GM19397 (cell line): ENCODE measurements around the gene TEX47.

ENCODE experiments used
- ATAC-seq: cut with Tn5 transposase; IDR thresholded peaks from one replicate; pipeline ENCODE4 v1.9.1; 2021; ENCODE audit warnings: mild to moderate bottlenecking, moderate library complexity; ENCODE audit not compliant: unreplicated experiment

TEX47 gene

DNA sequence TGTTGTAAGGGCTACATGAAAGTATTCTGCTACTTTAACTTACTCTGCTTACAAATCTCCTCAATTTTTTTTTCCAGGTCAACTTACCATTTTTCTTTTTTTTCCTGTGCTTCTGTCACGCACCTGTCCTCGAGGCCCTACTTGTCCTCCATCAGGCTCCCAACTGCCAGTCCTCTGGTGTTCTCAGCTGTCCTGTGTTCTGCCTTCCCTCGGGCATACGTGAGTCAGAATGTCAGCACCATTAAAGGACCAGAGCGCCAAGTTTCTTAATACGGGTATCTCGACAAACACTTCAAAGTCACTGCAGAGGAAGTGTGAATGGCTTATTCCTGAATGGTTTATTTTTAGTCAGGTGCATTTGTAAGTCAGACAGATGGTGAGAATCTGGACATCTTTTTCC lies at the start of gene TEX47:
TEX47 (minus strand) TSS at position 185 of the 400 bp plus-strand sequence. CDS start 795 bp downstream, outside the sequence.
- no peak for ATAC-seq

DNA sequence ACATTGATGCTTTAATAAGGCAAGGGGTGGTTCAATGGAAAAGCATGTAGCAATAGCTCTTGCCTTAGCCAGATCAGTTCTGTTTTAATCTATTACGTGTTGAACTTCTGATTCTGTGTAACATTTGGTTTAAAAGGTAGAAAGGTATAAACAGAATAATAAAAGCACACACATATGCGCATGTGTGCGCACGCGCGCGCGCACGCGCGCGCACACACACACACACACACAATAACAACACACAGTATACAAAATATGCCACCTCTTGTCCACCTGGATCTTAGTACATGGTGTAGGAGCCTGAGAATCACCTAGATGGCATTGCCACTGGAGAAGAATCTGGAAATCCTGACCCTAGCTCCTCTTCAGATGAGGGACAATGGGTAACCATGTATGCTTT lies 49.6 kb upstream of the TEX47 start:
- no peak for ATAC-seq

DNA sequence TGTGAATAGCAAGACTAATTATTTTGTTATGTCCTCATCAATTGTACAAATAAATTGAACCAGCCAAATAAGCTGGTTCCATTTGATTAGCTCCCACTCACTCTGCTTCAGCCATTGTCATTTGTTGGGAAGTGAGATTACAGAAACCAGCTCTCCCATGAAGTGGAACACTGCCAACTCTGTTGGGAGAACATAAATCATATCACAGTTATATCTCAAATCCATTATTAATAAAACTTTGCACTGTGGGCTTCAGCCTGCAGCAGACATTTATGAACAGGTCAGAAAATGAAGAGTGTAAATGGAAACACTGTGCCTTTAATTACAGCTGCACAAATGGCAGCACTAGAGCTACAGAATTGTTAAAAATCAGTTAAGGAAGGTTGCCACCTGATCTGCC lies 46.7 kb upstream of the TEX47 start:
- ATAC-seq, result no peak

DNA sequence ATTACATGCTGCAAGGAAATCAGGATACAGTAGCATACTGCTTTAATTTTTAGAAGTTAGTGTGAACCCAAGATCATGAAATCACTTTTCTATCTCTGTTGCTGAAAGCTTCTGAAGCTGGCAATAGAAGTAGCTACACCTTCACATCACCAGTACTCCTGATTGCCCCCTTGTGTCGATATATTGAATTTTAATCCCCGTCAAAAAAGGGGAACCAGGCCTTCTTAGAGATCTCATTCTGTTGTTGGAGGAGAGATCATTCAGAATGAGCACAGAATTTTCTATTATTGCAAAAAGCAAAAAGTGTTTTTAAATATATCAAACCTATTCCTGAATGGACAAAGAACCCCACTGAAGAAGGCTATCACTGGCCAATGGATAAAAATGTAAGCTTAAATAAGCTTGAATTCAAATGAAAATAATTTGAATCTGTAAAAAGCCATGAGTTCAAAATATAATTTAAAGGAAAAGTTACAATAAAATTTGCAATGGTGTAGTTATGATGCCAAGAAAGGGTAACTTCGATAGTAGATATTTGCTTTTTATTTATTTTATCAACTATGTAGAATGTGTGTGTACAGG lies 39.7 kb upstream of the TEX47 start:
- ATAC-seq, result peak; percentile 88

DNA sequence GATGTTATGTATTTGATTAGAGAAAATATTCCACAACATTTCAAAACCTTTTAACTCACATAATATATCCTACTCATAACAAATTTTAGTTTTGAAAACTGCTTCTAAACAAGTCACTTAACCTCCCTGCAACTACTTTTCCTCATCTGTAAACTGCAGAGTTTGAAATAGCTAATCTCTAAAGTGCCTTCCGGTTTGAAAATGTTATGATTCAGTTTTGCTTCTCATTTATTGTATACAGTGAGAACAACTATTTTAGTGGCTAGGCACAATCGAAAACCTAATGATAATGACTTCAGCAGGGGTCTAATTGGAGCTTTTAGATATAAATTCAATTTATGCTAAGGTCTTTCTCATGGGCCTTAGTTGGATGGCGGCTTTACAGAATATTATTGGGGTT lies 30.7 kb upstream of the TEX47 start:
- ATAC-seq, result no peak

DNA sequence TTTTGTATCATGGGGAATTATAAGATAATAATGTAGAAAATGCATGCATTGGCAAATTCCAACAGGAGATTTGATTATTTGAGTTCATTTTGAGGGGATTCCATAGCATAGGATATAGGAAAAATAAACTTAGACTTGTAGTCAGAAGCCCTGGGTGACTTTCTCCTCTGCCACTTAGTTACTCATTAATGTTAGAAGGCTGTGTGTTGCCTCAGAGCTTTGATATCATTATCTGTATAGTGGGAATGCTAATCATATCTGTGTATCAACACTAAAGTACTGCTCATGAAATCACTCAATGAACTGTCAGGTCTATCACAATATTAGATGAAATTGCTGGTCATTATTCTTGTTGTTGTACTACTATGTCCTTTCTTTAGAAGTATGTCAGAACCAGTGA lies 23.0 kb upstream of the TEX47 start:
- no peak for ATAC-seq

DNA sequence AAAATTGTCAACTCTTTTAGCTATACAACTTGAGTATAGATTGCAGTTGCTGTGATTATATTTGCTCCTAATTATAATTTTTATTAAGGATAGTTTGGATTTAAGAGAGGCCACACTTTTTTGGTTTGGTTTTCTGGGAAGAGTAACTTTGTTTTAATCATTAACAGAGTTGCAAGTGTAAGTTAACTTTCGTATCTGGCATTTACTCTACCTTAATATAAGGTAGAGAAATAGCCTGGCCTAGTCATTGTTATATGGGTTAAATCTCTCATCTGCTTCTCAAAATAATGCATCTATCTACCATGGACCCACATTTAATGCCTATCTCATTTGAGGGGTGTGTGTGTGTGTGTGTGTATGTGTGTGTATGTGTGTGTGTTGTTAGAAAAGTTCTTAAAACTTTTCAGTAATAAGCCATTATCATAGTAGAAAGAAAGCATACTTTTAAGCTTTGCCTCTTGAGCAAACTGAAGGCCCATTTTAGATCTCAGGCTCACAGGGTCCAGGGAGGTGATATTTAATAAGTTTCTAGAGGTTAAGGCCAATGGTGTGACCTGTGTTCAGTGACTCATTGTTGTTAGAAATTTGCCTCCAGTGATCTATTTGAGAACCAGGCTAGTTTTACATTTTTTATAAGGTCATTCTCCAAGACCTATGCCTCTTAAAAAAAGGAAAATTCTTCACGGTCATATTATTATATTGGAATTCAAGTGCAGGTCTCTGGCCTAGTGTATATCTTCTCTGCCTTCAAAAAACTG lies 10.9 kb upstream of the TEX47 start:
- ATAC-seq, result no peak

DNA sequence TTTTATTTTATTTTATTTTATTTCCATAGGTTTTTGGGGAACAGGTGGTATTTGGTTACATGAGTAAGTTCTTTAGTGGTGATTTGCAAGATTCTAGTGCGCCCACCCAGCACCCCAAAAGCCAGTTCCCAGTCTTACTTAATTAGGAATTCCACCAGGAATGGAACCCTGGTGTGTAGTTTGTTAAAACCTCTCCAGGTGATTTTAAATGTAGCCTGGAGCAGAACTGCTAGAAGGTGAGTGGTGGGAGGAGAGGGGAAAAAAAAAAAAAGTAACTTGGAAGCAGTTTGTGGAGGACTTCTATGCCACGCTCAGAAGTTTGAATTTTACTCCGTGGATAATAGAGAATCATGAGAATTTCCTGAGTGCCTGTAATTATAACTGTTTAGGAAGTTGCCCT lies 5.5 kb upstream of the TEX47 start:
- ATAC-seq, result no peak

DNA sequence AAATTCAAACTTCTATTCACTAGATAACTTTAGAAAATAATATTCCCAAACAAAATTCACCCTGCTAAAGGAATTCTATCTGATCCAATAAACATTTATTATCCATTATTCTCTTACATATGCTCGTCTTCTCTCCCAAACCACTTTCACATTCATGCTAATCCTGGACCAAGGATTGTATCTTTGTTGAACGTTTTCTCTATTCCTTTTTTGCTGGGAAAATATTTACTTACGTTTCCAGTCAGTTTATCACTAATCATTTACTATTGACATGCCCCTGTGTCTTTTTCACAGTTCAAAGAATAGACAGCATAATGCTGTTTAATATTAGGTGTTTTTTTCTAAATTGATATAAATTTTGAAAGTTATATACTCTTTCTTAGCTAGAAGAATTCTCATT lies 3.2 kb downstream of the TEX47 start:
- ATAC-seq, result no peak

DNA sequence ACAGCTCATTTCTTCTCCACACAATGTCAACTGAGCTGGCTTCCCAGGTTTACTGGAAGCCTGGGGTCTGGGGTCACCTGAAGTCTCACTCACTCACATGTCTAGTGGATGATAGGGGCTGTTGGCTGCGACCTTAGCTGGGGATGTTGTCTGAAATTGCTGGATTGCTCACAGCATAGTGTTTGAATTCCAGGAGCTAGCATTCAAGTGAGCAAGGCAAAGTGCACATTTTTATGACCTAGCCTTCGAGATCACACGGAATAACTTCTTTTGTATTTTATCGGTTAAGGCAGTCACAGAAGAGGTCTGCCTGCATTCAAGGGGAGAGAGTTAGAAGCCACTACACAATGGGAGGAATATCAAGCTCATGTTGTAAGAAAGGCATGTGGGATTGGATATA lies 3.6 kb downstream of the TEX47 start:
- no peak for ATAC-seq

DNA sequence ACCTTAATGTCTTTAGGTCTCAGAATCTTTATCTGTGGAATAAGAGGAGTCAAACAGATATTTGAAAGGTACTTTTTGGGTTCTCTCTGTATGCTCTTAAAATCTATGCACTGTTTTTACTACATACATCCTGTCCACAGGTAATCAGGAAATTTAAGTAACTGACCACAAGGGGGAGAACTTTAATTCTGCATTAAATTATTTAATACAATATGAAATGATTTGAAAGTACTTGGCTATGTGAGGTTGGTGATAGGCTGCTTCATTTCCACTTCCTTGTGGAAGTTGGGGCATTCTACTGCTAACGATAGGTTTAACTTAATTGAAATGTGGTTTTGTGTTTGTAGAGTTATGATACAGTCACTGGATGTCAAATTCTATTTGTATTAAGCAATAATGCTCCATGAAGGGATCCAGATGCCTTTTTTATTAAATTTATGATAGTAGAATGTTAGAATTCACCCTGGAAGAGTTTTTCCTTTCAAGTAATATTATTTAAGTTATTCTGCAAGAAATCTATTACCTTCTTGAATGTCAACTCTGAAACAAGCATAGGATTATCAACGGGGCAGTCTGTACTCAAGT lies 6.0 kb downstream of the TEX47 start:
- no peak for ATAC-seq

DNA sequence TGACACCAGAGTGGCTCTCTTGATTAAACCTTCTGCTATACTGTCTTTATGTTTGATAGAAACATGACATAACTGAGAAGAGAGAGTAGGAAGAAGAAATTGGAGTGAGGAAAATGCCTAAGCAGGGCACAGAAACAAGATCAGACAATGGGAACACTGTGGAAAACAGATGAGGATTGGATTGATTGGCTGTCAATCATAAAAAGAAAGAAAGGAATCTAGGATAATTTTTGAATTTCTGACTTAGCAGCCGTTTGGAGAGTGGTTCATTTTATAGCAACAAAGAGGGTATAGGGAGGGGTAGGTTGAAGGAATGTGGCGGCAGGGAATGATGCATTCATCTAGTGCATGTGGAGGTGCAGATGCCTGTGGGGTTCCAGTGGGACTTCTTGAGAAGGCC lies 7.8 kb downstream of the TEX47 start:
- no peak for ATAC-seq

DNA sequence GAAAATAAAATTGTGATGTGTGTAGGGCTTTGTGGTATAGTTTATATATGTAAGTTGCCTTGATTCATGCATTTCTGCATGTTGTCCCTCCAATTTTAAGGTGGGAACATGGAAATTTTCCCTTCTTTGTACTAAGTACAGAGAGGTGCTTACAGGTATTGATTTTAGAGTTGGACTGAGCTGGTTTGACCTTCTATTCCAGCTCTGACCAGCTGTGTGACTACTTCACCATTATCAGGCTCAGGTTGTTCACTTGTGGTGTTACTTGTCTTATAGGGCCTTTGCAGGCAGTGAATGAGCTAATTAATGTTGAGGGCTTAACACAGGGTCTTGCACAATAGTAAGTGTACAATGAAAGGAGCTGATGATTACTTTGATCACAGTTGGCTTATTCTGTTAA lies 19.7 kb downstream of the TEX47 start:
- no peak for ATAC-seq

DNA sequence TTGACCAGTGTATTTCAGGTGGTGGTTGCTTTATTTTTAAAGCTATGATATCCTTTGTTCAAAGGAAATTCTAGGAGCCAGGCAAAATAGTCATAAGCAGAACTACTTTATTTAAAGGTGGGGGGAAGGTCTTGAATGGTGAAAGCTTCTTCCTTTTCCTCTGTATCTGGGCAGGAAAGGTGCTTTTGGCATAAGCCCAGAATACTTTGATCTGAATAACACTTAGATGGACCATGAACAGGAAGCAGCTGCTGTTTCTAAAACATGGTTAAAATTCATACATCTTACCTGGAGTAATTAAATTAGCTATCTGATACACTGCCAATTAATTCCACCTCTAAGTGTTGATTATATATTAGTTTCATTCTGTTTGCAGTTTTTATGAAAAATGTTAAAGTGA lies 22.8 kb downstream of the TEX47 start:
- no peak for ATAC-seq

DNA sequence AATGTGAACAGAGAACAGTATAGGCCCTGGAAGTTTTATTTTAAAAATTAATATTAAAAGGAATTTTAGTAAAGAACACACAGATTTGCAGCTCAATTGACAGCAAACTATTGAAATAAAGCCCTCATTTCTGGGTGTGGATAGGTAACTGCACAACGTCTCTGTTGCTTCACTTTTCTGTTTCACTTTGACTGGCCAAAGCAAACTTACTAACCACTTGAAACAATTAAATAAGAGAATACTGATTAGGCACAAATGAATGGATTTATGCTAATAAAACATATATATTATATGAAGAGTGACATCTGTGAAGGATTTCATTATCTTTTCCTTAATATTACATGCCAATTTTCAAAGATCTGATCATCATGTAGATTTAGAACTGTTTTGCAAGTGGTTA lies 24.1 kb downstream of the TEX47 start:
- no peak for ATAC-seq

DNA sequence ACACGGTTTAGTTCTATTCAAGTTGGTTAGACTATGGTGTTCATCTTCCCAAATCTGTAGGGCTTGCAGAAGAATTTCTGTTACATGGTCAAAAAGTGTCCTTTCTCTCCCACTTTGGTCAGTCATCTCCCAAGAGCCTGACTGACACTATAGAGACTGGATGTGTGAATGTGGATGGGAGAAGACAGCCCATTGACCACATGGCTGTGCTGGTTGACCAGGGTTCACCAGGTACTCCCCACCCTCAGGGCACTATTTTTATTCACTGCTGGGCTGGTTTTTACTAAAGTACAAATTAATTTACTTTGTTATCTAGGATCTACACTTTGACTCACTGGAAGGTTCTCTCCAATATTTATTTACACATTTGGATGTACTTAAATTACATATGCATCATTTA lies 33.8 kb downstream of the TEX47 start:
- no peak for ATAC-seq

DNA sequence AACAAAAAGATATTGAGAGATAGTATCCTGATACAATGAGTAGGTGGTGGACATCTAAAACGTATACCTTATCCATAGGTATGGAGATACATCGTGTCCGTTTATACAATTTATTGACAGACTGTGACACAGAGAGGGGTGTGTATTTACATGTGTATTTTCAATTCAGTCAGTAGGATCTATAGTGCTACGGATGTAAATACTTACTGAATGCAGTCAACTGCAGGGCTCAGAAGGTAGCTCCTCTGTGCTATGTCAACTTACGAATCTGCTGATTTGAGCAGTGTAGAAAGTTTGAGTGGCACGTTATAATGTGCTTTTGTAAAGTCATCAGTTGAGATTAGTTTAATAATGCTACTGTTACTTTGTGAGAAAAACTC lies 35.4 kb downstream of the TEX47 start:
- ATAC-seq, result no peak

DNA sequence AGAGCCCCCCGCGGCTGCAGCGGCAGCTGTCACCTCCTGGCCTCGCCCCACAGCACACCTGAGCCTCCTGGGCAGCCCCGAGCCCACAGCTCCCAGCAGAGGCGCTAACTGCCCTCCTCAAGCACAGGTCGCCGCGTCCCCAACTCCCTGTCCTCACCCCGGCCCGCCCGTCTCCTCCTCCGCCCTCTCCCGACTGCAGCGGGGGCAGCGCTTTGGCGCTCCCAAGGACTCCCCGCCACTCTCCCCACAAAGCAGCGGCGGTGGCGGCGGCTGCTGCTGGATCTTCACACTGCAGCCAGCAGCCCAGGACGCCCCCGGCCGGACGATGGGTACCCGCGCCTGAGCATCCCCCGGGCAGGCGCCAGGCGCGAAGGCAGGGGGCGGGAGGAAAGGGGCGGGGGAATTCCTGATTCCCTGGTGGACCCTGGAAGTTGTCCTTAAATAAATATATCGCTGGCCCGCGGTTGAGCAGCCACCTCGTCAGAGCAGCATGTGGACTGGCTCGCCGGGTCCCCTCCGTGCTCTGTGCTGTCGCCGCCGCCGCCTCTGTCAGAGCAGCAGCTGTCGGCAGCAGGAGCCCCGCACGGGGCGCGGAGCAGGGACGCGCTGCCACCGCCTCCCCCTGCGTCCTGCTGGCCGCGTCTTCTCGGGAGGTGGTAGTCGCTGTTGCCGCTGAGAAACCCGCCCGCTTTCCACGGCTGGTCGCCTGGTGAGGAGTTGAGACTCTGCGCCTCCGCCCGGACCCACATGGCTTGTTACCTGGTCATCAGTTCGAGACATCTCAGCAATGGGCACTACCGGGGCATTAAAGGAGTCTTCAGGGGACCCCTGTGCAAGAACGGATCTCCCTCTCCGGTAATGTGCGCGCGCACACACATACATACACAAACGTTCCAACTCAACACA lies 36.1 kb downstream of the TEX47 start, which contains the start of gene ZNF804B:
ZNF804B (plus strand) TSS at position 471 of the 906 bp plus-strand sequence; CDS start at position 748, 277 bp downstream.
- no peak for ATAC-seq

DNA sequence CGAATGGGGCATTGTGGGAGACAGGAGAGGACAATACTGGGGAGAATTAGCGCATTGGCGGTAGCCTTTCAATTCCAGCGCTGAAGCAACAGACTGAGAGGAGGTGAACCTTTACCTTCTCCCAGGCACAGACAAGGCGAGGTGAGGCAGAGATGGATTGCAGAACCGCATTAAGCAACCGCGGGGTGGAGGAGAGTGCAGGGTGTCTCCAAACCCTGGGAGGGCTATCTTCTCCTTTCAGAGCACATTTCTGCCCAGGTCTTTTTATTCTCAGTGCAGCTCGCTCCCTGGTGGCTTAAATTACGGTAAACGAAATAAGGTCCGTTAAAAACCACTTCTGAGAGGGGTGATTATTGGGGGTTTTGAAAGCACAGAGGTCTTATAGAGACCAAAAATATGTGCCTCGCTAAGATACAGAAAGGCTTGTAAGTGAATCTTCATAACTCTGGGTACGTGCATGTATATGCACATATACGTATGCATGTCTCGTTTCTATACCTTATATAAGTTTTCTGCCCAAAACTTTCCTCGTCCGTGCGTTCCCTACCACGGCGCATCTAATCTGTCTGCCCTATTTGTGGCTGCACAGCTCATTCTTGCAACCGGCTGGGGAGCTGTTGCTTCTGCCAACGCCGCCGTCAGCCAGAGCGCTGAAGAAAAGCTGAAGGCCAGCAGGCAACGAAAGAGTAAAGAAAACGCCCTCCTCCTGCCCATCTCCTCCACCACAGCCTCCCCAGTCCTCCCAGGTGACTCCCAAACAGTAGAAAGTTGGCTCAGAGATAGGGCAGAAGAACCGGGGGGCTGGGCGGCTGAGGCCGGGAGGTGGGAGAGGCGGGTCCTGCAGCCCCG lies 36.9 kb downstream of the TEX47 start:
- ATAC-seq, result no peak

DNA sequence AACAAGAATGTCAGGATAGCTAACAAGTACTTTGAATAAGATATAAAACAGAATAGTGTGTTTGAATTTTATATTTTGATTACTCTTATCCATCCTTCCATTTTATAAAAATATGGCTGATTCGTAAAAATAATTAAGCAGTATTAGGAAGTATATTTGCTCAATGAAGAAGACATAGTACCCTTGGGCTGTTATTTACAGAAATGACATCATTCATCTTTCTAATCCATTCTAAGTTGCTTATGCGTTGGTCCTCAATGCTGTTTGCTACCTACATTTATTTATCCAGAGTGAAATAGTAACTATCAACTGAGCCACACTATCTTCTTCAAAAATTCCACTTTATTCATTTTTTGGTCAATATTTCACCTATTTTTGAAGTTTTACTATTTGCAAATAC lies 38.2 kb downstream of the TEX47 start:
- no peak for ATAC-seq
